ENCODE measurements around the gene CCDC88B. TPM values are rescaled to one million over a fixed set of nuclear protein-coding genes. Genes with fewer than 3 reads are reported as not detected.

The CCDC88B gene
- total and polyA plus RNA-seq, 4 donors = 13.6 to 56.8 (median 43.4) TPM

GRCh38 chr11:64373598-64373974 is 33.6 kb downstream of the CCDC88B start:
- H3K9me3 ChIP-seq (ENCODE audit: control insufficient read depth in 4 of 4, insufficient read depth in 3 of 4, low read length in 3 of 4) = peaks cover 0 to 2% (median 0%) of the 10 kb centered on the region in 4 donors
- ATAC-seq (ENCODE audit: insufficient read depth, low FRiP score) (no peak), DNase-seq (no peak)
- H3K4me3 ChIP-seq = no peak overlapping the region
- WGBS, 2 donors = 34 to 54% methylated on average over 5 of the region's 5 CpGs
- no peak for TF ChIP-seq CTCF (IDR thresholded peaks at IDR 0.05; ENCODE audit: control extremely low read depth, extremely low read depth)
- no peaks in the 10 kb centered on the region for H3K4me1 ChIP-seq (ENCODE audit: control insufficient read depth in 5 of 5, insufficient read depth in 5 of 5, low read length in 5 of 5)
- peaks cover 0 to 5% (median 0%) of the 10 kb centered on the region in 3 donors for H3K27me3 ChIP-seq (ENCODE audit: control insufficient read depth in 3 of 3, insufficient read depth in 3 of 3, low read length in 2 of 3)
- peaks cover 0 to 23% (median 0%) of the 10 kb centered on the region in 4 donors for H3K36me3 ChIP-seq (ENCODE audit: control insufficient read depth in 4 of 4, insufficient read depth in 4 of 4, low read length in 4 of 4)
- no peak overlapping the region for H3K9ac ChIP-seq (ENCODE audit: insufficient read depth in 1 of 2, low read length in 2 of 2)
- no peak overlapping the region for H3K27ac ChIP-seq (ENCODE audit: low read depth in 1 of 2, low read length in 1 of 2)

GRCh38 chr11:64376071-64376470 is 36.1 kb downstream of the CCDC88B start:
- no peak overlapping the region for H3K4me3 ChIP-seq
- 93% methylated on average over 7 of the region's 7 CpGs for WGBS, 2 donors
- no peak for DNase-seq
- H3K4me1 ChIP-seq (ENCODE audit: control insufficient read depth in 5 of 5, insufficient read depth in 5 of 5, low read length in 5 of 5) = no peaks in the 10 kb centered on the region
- TF ChIP-seq CTCF (IDR thresholded peaks at IDR 0.05; ENCODE audit: control extremely low read depth, extremely low read depth) = no peak
- no peak overlapping the region for H3K9ac ChIP-seq (ENCODE audit: insufficient read depth in 1 of 2, low read length in 2 of 2)
- H3K36me3 ChIP-seq (ENCODE audit: control insufficient read depth in 4 of 4, insufficient read depth in 4 of 4, low read length in 4 of 4) = peaks cover 0 to 4% (median 0%) of the 10 kb centered on the region in 4 donors
- no peak overlapping the region for H3K27ac ChIP-seq (ENCODE audit: low read depth in 1 of 2, low read length in 1 of 2)
- peaks cover 0 to 13% (median 0%) of the 10 kb centered on the region in 3 donors for H3K27me3 ChIP-seq (ENCODE audit: control insufficient read depth in 3 of 3, insufficient read depth in 3 of 3, low read length in 2 of 3)
- no peak for ATAC-seq (ENCODE audit: insufficient read depth, low FRiP score)
- H3K9me3 ChIP-seq (ENCODE audit: control insufficient read depth in 4 of 4, insufficient read depth in 3 of 4, low read length in 3 of 4) = no peaks in the 10 kb centered on the region

GRCh38 chr11:64378335-64378880 is 38.4 kb downstream of the CCDC88B start:
- Histone ChIP-seq H3K9ac (ENCODE audit: insufficient read depth in 1 of 2, low read length in 2 of 2) (no peak overlapping the region), H3K4me3 (no peak overlapping the region), H3K27me3 (ENCODE audit: control insufficient read depth in 3 of 3, insufficient read depth in 3 of 3, low read length in 2 of 3) (peaks cover 0 to 13% (median 2%) of the 10 kb centered on the region in 3 donors), H3K27ac (ENCODE audit: low read depth in 1 of 2, low read length in 1 of 2) (no peak overlapping the region), H3K36me3 (ENCODE audit: control insufficient read depth in 4 of 4, insufficient read depth in 4 of 4, low read length in 4 of 4) (no peaks in the 10 kb centered on the region), H3K9me3 (ENCODE audit: control insufficient read depth in 4 of 4, insufficient read depth in 3 of 4, low read length in 3 of 4) (no peaks in the 10 kb centered on the region), H3K4me1 (ENCODE audit: control insufficient read depth in 5 of 5, insufficient read depth in 5 of 5, low read length in 5 of 5) (no peaks in the 10 kb centered on the region)
- ATAC-seq (ENCODE audit: insufficient read depth, low FRiP score) = no peak
- WGBS, 2 donors = 54 to 70% methylated on average over 14 of the region's 14 CpGs
- DNase-seq = peak in 1 of 3 donors; percentile 23
- no peak for TF ChIP-seq CTCF (IDR thresholded peaks at IDR 0.05; ENCODE audit: control extremely low read depth, extremely low read depth)

- H3K4me3 ChIP-seq = no peak overlapping the region
Measured at GRCh38 chr11:64379160-64379559, 39.2 kb downstream of the CCDC88B start.

More at GRCh38 chr11:64379160-64379559, 39.2 kb downstream of the CCDC88B start:
- no peaks in the 10 kb centered on the region for H3K36me3 ChIP-seq (ENCODE audit: control insufficient read depth in 4 of 4, insufficient read depth in 4 of 4, low read length in 4 of 4)
- WGBS, 2 donors = 86 to 92% methylated on average over 15 of the region's 15 CpGs
- DNase-seq = no peak
- TF ChIP-seq CTCF (IDR thresholded peaks at IDR 0.05; ENCODE audit: control extremely low read depth, extremely low read depth) = no peak
- no peak overlapping the region for H3K9ac ChIP-seq (ENCODE audit: insufficient read depth in 1 of 2, low read length in 2 of 2)
- H3K27me3 ChIP-seq (ENCODE audit: control insufficient read depth in 3 of 3, insufficient read depth in 3 of 3, low read length in 2 of 3) = peaks cover 0 to 10% (median 3%) of the 10 kb centered on the region in 3 donors
- ATAC-seq (ENCODE audit: insufficient read depth, low FRiP score) = no peak
- H3K9me3 ChIP-seq (ENCODE audit: control insufficient read depth in 4 of 4, insufficient read depth in 3 of 4, low read length in 3 of 4) = no peaks in the 10 kb centered on the region
- H3K4me1 ChIP-seq (ENCODE audit: control insufficient read depth in 5 of 5, insufficient read depth in 5 of 5, low read length in 5 of 5) = no peaks in the 10 kb centered on the region
- no peak overlapping the region for H3K27ac ChIP-seq (ENCODE audit: low read depth in 1 of 2, low read length in 1 of 2)

Measured in lung (tissue), 12 donors.